ENCODE data around the gene PRXL2A. TPM values are rescaled to one million over a fixed set of nuclear protein-coding genes. Genes with fewer than 3 reads are reported as not detected.
A peak's percentile ranks its signal among the peaks of the same experiment; 100 is the strongest.

Gene PRXL2A
- total and polyA plus RNA-seq, 2 experiments from 2014 or later = 31.8 to 51.7 TPM

DNA sequence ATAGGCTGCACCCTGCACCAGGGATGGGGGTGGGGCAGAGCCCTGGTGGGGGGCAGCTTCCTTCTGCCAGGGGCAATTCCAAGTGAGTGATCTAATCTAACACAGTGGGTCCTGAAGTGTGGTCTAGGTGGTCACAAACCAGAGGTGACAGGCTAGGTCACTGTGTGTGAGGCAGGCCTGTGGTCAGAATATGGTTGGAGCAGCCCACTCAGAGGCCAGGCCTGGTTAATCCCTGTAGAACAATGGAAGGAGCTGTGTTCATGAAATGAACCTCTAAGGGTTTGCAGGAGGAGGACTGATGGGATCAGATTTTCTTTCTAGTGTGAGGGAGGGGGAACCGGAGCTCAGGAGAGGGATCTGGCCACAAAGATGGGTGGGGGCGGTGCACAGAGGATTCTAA lies 35.8 kb downstream of the PRXL2A start (continued):
- TF ChIP-seq, protein P1, sequence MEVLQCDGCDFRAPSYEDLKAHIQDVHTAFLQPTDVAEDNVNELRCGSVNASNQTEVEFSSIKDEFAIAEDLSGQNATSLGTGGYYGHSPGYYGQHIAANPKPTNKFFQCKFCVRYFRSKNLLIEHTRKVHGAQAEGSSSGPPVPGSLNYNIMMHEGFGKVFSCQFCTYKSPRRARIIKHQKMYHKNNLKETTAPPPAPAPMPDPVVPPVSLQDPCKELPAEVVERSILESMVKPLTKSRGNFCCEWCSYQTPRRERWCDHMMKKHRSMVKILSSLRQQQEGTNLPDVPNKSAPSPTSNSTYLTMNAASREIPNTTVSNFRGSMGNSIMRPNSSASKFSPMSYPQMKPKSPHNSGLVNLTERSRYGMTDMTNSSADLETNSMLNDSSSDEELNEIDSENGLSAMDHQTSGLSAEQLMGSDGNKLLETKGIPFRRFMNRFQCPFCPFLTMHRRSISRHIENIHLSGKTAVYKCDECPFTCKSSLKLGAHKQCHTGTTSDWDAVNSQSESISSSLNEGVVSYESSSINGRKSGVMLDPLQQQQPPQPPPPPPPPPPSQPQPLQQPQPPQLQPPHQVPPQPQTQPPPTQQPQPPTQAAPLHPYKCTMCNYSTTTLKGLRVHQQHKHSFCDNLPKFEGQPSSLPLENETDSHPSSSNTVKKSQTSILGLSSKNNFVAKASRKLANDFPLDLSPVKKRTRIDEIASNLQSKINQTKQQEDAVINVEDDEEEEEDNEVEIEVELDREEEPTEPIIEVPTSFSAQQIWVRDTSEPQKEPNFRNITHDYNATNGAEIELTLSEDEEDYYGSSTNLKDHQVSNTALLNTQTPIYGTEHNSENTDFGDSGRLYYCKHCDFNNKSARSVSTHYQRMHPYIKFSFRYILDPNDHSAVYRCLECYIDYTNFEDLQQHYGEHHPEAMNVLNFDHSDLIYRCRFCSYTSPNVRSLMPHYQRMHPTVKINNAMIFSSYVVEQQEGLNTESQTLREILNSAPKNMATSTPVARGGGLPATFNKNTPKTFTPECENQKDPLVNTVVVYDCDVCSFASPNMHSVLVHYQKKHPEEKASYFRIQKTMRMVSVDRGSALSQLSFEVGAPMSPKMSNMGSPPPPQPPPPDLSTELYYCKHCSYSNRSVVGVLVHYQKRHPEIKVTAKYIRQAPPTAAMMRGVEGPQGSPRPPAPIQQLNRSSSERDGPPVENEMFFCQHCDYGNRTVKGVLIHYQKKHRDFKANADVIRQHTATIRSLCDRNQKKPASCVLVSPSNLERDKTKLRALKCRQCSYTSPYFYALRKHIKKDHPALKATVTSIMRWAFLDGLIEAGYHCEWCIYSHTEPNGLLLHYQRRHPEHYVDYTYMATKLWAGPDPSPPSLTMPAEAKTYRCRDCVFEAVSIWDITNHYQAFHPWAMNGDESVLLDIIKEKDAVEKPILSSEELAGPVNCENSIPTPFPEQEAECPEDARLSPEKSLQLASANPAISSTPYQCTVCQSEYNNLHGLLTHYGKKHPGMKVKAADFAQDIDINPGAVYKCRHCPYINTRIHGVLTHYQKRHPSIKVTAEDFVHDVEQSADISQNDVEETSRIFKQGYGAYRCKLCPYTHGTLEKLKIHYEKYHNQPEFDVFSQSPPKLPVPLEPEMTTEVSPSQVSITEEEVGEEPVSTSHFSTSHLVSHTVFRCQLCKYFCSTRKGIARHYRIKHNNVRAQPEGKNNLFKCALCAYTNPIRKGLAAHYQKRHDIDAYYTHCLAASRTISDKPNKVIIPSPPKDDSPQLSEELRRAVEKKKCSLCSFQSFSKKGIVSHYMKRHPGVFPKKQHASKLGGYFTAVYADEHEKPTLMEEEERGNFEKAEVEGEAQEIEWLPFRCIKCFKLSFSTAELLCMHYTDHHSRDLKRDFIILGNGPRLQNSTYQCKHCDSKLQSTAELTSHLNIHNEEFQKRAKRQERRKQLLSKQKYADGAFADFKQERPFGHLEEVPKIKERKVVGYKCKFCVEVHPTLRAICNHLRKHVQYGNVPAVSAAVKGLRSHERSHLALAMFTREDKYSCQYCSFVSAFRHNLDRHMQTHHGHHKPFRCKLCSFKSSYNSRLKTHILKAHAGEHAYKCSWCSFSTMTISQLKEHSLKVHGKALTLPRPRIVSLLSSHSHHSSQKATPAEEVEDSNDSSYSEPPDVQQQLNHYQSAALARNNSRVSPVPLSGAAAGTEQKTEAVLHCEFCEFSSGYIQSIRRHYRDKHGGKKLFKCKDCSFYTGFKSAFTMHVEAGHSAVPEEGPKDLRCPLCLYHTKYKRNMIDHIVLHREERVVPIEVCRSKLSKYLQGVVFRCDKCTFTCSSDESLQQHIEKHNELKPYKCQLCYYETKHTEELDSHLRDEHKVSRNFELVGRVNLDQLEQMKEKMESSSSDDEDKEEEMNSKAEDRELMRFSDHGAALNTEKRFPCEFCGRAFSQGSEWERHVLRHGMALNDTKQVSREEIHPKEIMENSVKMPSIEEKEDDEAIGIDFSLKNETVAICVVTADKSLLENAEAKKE (CRISPR knock-in tag; IDR thresholded peaks at IDR 0.05) = no peak

- H4K20me1 ChIP-seq (replicated peaks; ENCODE audit: insufficient read depth) = no peaks in the 10 kb centered on the region; the same call in 1 of the 2 replicates
- H3K4me1 ChIP-seq (ENCODE audit: insufficient read depth) = no peaks in the 10 kb centered on the region
- no peaks in the 10 kb centered on the region for H3K36me3 ChIP-seq (ENCODE audit: insufficient read depth)
- no peaks in the 10 kb centered on the region for H3K79me2 ChIP-seq (replicated peaks; ENCODE audit: insufficient read depth)
- ATAC-seq (peak; percentile 95), DNase-seq (ENCODE audit: low spot score) (peak; percentile 77)
- no peak overlapping the region for H3K4me3 Mint-ChIP-seq
- TF ChIP-seq, protein P2, sequence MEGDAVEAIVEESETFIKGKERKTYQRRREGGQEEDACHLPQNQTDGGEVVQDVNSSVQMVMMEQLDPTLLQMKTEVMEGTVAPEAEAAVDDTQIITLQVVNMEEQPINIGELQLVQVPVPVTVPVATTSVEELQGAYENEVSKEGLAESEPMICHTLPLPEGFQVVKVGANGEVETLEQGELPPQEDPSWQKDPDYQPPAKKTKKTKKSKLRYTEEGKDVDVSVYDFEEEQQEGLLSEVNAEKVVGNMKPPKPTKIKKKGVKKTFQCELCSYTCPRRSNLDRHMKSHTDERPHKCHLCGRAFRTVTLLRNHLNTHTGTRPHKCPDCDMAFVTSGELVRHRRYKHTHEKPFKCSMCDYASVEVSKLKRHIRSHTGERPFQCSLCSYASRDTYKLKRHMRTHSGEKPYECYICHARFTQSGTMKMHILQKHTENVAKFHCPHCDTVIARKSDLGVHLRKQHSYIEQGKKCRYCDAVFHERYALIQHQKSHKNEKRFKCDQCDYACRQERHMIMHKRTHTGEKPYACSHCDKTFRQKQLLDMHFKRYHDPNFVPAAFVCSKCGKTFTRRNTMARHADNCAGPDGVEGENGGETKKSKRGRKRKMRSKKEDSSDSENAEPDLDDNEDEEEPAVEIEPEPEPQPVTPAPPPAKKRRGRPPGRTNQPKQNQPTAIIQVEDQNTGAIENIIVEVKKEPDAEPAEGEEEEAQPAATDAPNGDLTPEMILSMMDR (conservative IDR thresholded peaks at IDR 0.05; ENCODE audit: low read depth in 2 of 2) = peak; percentile 33 to 81
- TF ChIP-seq JUNB (IDR thresholded peaks at IDR 0.05; ENCODE audit: unreplicated experiment) = no peak
- H3K4me2 ChIP-seq = no peak overlapping the region
- peaks cover 18% of the 10 kb centered on the region for H3K4me1 Mint-ChIP-seq
- H3K27me3 ChIP-seq (ENCODE audit: insufficient read depth) = no peaks in the 10 kb centered on the region
- no peak overlapping the region for H2AFZ ChIP-seq
- H3K27ac Mint-ChIP-seq = no peak overlapping the region
- no peaks in the 10 kb centered on the region for H3K9me2 ChIP-seq (ENCODE audit: insufficient read depth)
- no peak overlapping the region for H3K27ac ChIP-seq (ENCODE audit: low read depth)
- no peaks in the 10 kb centered on the region; the same call in 2 of the 3 replicates for H3K36me3 Mint-ChIP-seq (ENCODE audit: low read depth)
- no peak overlapping the region for H3K4me3 ChIP-seq
- H3K27me3 Mint-ChIP-seq (ENCODE audit: insufficient read depth, low read depth, poor library complexity) = peaks cover 7% of the 10 kb centered on the region
- no peaks in the 10 kb centered on the region for H3F3A ChIP-seq (replicated peaks; ENCODE audit: low read depth)
- H3K9me3 Mint-ChIP-seq = no peaks in the 10 kb centered on the region
Observed at GRCh38 chr10:80444646-80445319, 36.4 kb downstream of the PRXL2A start.

All from GM23338 (cell line).